Loucy (cell line): Measurements from ENCODE around the gene PKP3.

Experiments used
- H2AFZ ChIP-seq: fragments of 200-600 bp; sonication (generic); 2 replicates; pipeline ENCODE4 v1.6.0; 2016; ENCODE audit warnings: antibody characterized with exemption, mild to moderate bottlenecking, low read length, moderate library complexity
- H3F3A ChIP-seq: fragments of 200-600 bp; 2 replicates; pipeline ENCODE4 v1.6.0; 2016; ENCODE audit warnings: antibody characterized with exemption, low read depth, mild to moderate bottlenecking
- H3K27me3 ChIP-seq: fragments of 200-600 bp; sonication (generic); 2 replicates; pipeline ENCODE4 v1.6.1; 2014; ENCODE audit warnings: low read length, mild to moderate bottlenecking; ENCODE audit not compliant: insufficient read depth, poor library complexity, severe bottlenecking
- H3K36me3 ChIP-seq: fragments of 200-600 bp; sonication (generic); 2 replicates; pipeline ENCODE4 v1.6.1; 2016; ENCODE audit warnings: low read length; ENCODE audit not compliant: insufficient read depth
- H3K4me1 ChIP-seq: fragments of 200-600 bp; sonication (generic); 2 replicates; pipeline ENCODE4 v1.5.1; 2014; ENCODE audit warnings: low read length, mild to moderate bottlenecking; ENCODE audit not compliant: insufficient read depth, poor library complexity, severe bottlenecking
- H3K4me2 ChIP-seq: fragments of 200-600 bp; sonication (generic); 2 replicates; pipeline ENCODE4 v1.6.0; 2014; ENCODE audit warnings: antibody characterized with exemption, low read length, low read depth, mild to moderate bottlenecking; ENCODE audit not compliant: poor library complexity, severe bottlenecking
- H3K4me3 ChIP-seq: fragments of 200-600 bp; sonication (generic); 2 replicates; pipeline ENCODE4 v1.5.1; 2014; ENCODE audit warnings: low read length, mild to moderate bottlenecking, mixed read lengths; ENCODE audit not compliant: poor library complexity, severe bottlenecking
- H3K79me2 ChIP-seq: fragments of 200-600 bp; sonication (generic); 2 replicates; pipeline ENCODE4 v1.6.1; 2014; ENCODE audit warnings: low read length; ENCODE audit not compliant: insufficient read depth
- H3K9ac ChIP-seq: fragments of 200-600 bp; sonication (generic); 2 replicates; pipeline ENCODE4 v1.6.0; 2014; ENCODE audit warnings: mild to moderate bottlenecking, low read depth, low read length, moderate library complexity; ENCODE audit not compliant: poor library complexity, severe bottlenecking
- H3K9me2 ChIP-seq: fragments of 200-600 bp; sonication (generic); replicated peaks from 2 replicates; pipeline ENCODE4 v1.6.1; 2016; ENCODE audit warnings: low read depth, low read length, mixed read lengths
- H3K9me3 ChIP-seq: fragments of 200-600 bp; sonication (generic); 2 replicates; pipeline ENCODE4 v1.6.1; 2014; ENCODE audit warnings: mild to moderate bottlenecking, antibody characterized with exemption, low read length, low read depth; ENCODE audit not compliant: insufficient read depth
- H4K20me1 ChIP-seq: fragments of 200-600 bp; sonication (generic); 2 replicates; pipeline ENCODE4 v1.6.0; 2014; ENCODE audit warnings: antibody characterized with exemption, low read length, mild to moderate bottlenecking; ENCODE audit not compliant: insufficient read depth, poor library complexity, severe bottlenecking
- CTCF ChIP-seq: fragments of 200-600 bp; sonication (generic); conservative IDR thresholded peaks from 2 replicates; pipeline ENCODE4 v1.5.1; 2014; ENCODE audit warnings: mild to moderate bottlenecking, antibody characterized with exemption, low read length
- EZH2phosphoT487 ChIP-seq: fragments of 200-600 bp; IDR thresholded peaks from 2 replicates; pipeline ENCODE4 v1.6.1; 2018; ENCODE audit warnings: antibody characterized with exemption, mild to moderate bottlenecking, moderate library complexity, borderline replicate concordance

PKP3 gene

GRCh38 chr11:437228-437870 lies 43.3 kb downstream of the PKP3 start:
- no peaks in the 10 kb centered on the region for H3K4me1 ChIP-seq
- TF ChIP-seq EZH2phosphoT487, result no peak
- no peak for TF ChIP-seq CTCF
- no peaks in the 10 kb centered on the region for H3K27me3 ChIP-seq
- H3K36me3 ChIP-seq, result no peaks in the 10 kb centered on the region
- no peaks in the 10 kb centered on the region for H3K9me2 ChIP-seq
- H2AFZ ChIP-seq, result no peak overlapping the region
- H3K9me3 ChIP-seq, result no peaks in the 10 kb centered on the region
- no peaks in the 10 kb centered on the region for H4K20me1 ChIP-seq
- no peaks in the 10 kb centered on the region for H3F3A ChIP-seq
- no peak overlapping the region for H3K4me2 ChIP-seq
- no peaks in the 10 kb centered on the region for H3K79me2 ChIP-seq
- no peak overlapping the region for H3K4me3 ChIP-seq
- no peak overlapping the region for H3K9ac ChIP-seq

GRCh38 chr11:438101-438844 lies 44.3 kb downstream of the PKP3 start:
- TF ChIP-seq EZH2phosphoT487, result no peak
- TF ChIP-seq CTCF, result no peak
- Histone ChIP-seq H3K9me2 (no peaks in the 10 kb centered on the region), H3K27me3 (no peaks in the 10 kb centered on the region), H3K4me3 (no peak overlapping the region), H3K4me2 (no peak overlapping the region), H3K36me3 (no peaks in the 10 kb centered on the region), H3K9me3 (no peaks in the 10 kb centered on the region), H3K4me1 (no peaks in the 10 kb centered on the region), H4K20me1 (no peaks in the 10 kb centered on the region), H3F3A (no peaks in the 10 kb centered on the region), H3K9ac (no peak overlapping the region), H2AFZ (no peak overlapping the region), H3K79me2 (no peaks in the 10 kb centered on the region)

- no peaks in the 10 kb centered on the region for H3F3A ChIP-seq
- H2AFZ ChIP-seq, result no peak overlapping the region
- H3K79me2 ChIP-seq, result no peaks in the 10 kb centered on the region
- H3K9me2 ChIP-seq, result no peaks in the 10 kb centered on the region
- H3K36me3 ChIP-seq, result no peaks in the 10 kb centered on the region
- H3K27me3 ChIP-seq, result no peaks in the 10 kb centered on the region
- no peaks in the 10 kb centered on the region for H3K4me1 ChIP-seq
- H3K9ac ChIP-seq, result no peak overlapping the region
- H4K20me1 ChIP-seq, result no peaks in the 10 kb centered on the region
- TF ChIP-seq EZH2phosphoT487 (no peak), CTCF (no peak)
- no peak overlapping the region for H3K4me2 ChIP-seq
- no peak overlapping the region for H3K4me3 ChIP-seq
- H3K9me3 ChIP-seq, result no peaks in the 10 kb centered on the region
Measured at GRCh38 chr11:439315-440064, 45.5 kb downstream of the PKP3 start.
